SK-N-SH (cell line): ENCODE results near the gene XPA. TPM values are rescaled to one million over a fixed set of nuclear protein-coding genes. Genes with fewer than 3 reads are reported as not detected.

ENCODE experiments used
- CTCF ChIA-PET: fragments of 300-600, 350-600 bp; formaldehyde crosslinking; extraction: SDS; loops from one replicate; lab custom pipeline; 2021; lab: Yijun Ruan, JAX
- POLR2A ChIA-PET: fragments of 350-600 bp; sonication (Branson Sonifier 250); formaldehyde crosslinking; extraction: SDS; loops from one replicate; lab custom pipeline; 2020; ENCODE audit warnings: antibody characterized with exemption, inconsistent platforms; lab: Yijun Ruan, JAX
- DNase-seq: peaks from one replicate; pipeline ENCODE4 v3.0.0; 2012
- H2AFZ ChIP-seq: fragments of 200-600 bp; sonication (generic); 2 replicates; pipeline ENCODE4 v1.8.1; 2016; ENCODE audit warnings: antibody characterized with exemption, mild to moderate bottlenecking, low read depth
- H3F3A ChIP-seq: fragments of 200-600 bp; sonication (generic); replicated peaks from 2 replicates; pipeline ENCODE3; 2016; ENCODE audit warnings: antibody characterized with exemption, mild to moderate bottlenecking; ENCODE audit not compliant: insufficient read depth
- H3K27ac ChIP-seq, 2 experiments: fragments of 200-500 bp in 1 of 2; fragments of 200-600 bp in 1 of 2; sonication (Bioruptor generic) in 1 of 2; sonication (generic), shearing (Covaris generic) in 1 of 2; 2 replicates each; pipeline versions ENCODE4 v1.5.1 to v1.6.1; 2014 to 2016; ENCODE audit warnings: low read depth in 2 of 2, inconsistent platforms in 1 of 2, low read length in 1 of 2, mild to moderate bottlenecking in 1 of 2, mixed read lengths in 1 of 2
- H3K27me3 ChIP-seq: fragments of 200-600 bp; sonication (generic), shearing (Covaris generic); 2 replicates; pipeline ENCODE4 v1.6.1; 2016; ENCODE audit warnings: mixed run types; ENCODE audit not compliant: insufficient read depth
- H3K36me3 ChIP-seq, 2 experiments: fragments of 200-500 bp in 1 of 2; fragments of 200-600 bp in 1 of 2; sonication (Bioruptor generic) in 1 of 2; sonication (generic) in 1 of 2; replicated peaks in 1 of 2; 2 replicates each; pipeline versions ENCODE3 to v1.5.1; 2014 to 2016; ENCODE audit warnings: low read length in 1 of 2, mild to moderate bottlenecking in 1 of 2; ENCODE audit not compliant: insufficient read depth in 2 of 2, control insufficient read depth in 1 of 2
- H3K4me1 ChIP-seq, 2 experiments: fragments of 200-500 bp in 1 of 2; fragments of 200-600 bp in 1 of 2; sonication (Bioruptor generic) in 1 of 2; sonication (generic), shearing (Covaris generic) in 1 of 2; 2 replicates each; pipeline versions ENCODE4 v1.5.1 to v1.6.1; 2014 to 2016; ENCODE audit warnings: low read depth in 1 of 2, low read length in 1 of 2, mixed run types in 1 of 2; ENCODE audit not compliant: insufficient read depth in 2 of 2, control insufficient read depth in 1 of 2
- H3K4me2 ChIP-seq: fragments of 200-600 bp; sonication (generic), shearing (Covaris generic); 2 replicates; pipeline ENCODE4 v1.6.1; 2017; ENCODE audit warnings: mixed run types
- H3K4me3 ChIP-seq, 2 experiments: fragments of 200-500 bp in 1 of 2; fragments of 200-600 bp in 1 of 2; sonication (Bioruptor generic) in 1 of 2; sonication (generic), shearing (Covaris generic) in 1 of 2; 2 replicates each; pipeline versions ENCODE4 v1.5.1 to v1.8.1; 2014 to 2016; ENCODE audit warnings: low read depth in 2 of 2, inconsistent platforms in 1 of 2, low read length in 1 of 2, mild to moderate bottlenecking in 1 of 2, mixed read lengths in 1 of 2, moderate library complexity in 1 of 2
- H3K79me2 ChIP-seq: fragments of 200-600 bp; sonication (generic); 2 replicates; pipeline ENCODE4 v1.8.1; 2017; ENCODE audit warnings: mild to moderate bottlenecking; ENCODE audit not compliant: insufficient read depth
- H3K9ac ChIP-seq: fragments of 200-600 bp; sonication (generic); 2 replicates; pipeline ENCODE4 v1.6.1; 2017; ENCODE audit warnings: mixed run types
- H3K9me2 ChIP-seq: fragments of 200-600 bp; sonication (generic); 2 replicates; pipeline ENCODE4 v1.6.1; 2017; ENCODE audit warnings: mixed run types
- H3K9me3 ChIP-seq: fragments of 200-600 bp; sonication (generic); 2 replicates; pipeline ENCODE4 v1.6.1; 2017; ENCODE audit warnings: mixed run types, mild to moderate bottlenecking, moderate library complexity
- H4K20me1 ChIP-seq: fragments of 200-600 bp; sonication (generic); 2 replicates; pipeline ENCODE4 v1.6.1; 2017; ENCODE audit warnings: mild to moderate bottlenecking, mixed run types; ENCODE audit not compliant: insufficient read depth
- FOXJ3 ChIP-seq: sonication (generic); formaldehyde crosslinking; IDR thresholded peaks from 2 replicates; pipeline ENCODE4 v1.5.1; 2020; ENCODE audit warnings: mild to moderate bottlenecking, missing genetic modification reagents
- FOXM1 ChIP-seq: IDR thresholded peaks from 2 replicates; pipeline ENCODE4 v1.4.0; 2012; ENCODE audit warnings: low read depth, mild to moderate bottlenecking
- GATA2 ChIP-seq: sonication (generic); formaldehyde crosslinking; IDR thresholded peaks from 2 replicates; pipeline ENCODE4 v1.5.0; 2020; ENCODE audit warnings: mild to moderate bottlenecking, missing genetic modification reagents
- MEF2A ChIP-seq: IDR thresholded peaks from 2 replicates; pipeline ENCODE4 v1.4.0; 2012; ENCODE audit warnings: low read depth, borderline replicate concordance
- MXI1 ChIP-seq: IDR thresholded peaks from 2 replicates; pipeline ENCODE4 v1.6.1; 2012; ENCODE audit warnings: mild to moderate bottlenecking, low read depth, low read length, improper control_type of control experiment
- NFIC ChIP-seq: IDR thresholded peaks from 2 replicates; pipeline ENCODE4 v1.4.0; 2012; ENCODE audit warnings: borderline replicate concordance
- POLR2AphosphoS5 ChIP-seq: IDR thresholded peaks from 2 replicates; pipeline ENCODE4 v1.6.1; 2012; ENCODE audit warnings: low read depth, low read length
- RAD21 ChIP-seq: IDR thresholded peaks from 2 replicates; pipeline ENCODE4 v1.6.1; 2012; ENCODE audit warnings: mild to moderate bottlenecking, low read length
- RCOR1 ChIP-seq: fragments of 150-350 bp; IDR thresholded peaks from 2 replicates; pipeline ENCODE4 v1.6.1; 2017; ENCODE audit warnings: antibody characterized with exemption, low read length
- RFX5 ChIP-seq: IDR thresholded peaks from 2 replicates; pipeline ENCODE4 v1.6.1; 2012; ENCODE audit warnings: mild to moderate bottlenecking, improper control_type of control experiment, low read length
- RXRA ChIP-seq: IDR thresholded peaks from 2 replicates; pipeline ENCODE4 v1.4.0; 2012; ENCODE audit warnings: low read depth, mild to moderate bottlenecking, borderline replicate concordance
- TCF12 ChIP-seq: IDR thresholded peaks from 2 replicates; pipeline ENCODE4 v1.4.0; 2012
- USF1 ChIP-seq: IDR thresholded peaks from 2 replicates; pipeline ENCODE4 v1.4.0; 2012; ENCODE audit warnings: low read depth, borderline replicate concordance
- USF2 ChIP-seq: fragments of 150-350 bp; IDR thresholded peaks from 2 replicates; pipeline ENCODE4 v1.6.1; 2017; ENCODE audit warnings: antibody characterized with exemption, low read length, low read depth, borderline replicate concordance
- WGBS: methylation state at CpG from one replicate; pipeline ENCODE4 v1.1.6; 2017; ENCODE audit warnings: low lambda C conversion rate; 5-methylcytosine and 5-hydroxymethylcytosine counted together
- polyA plus RNA-seq, 3 experiments: library from polyadenylated mRNA; depleted of rRNA; stranded (reverse); fragments of >200 nt; gene quantifications; 2 replicates each; pipeline ENCODE4 v1.2.3, GENCODE V29; 2012
- TF ChIP-seq, protein P1 (sequence below): fragments of 150-350 bp; IDR thresholded peaks from 2 replicates; pipeline ENCODE4 v1.6.1; 2016; ENCODE audit warnings: mild to moderate bottlenecking, low read depth, low read length
- TF ChIP-seq, protein P2 (sequence below): fragments of 200-600 bp; sonication (generic); IDR thresholded peaks from 2 replicates; pipeline ENCODE4 v1.6.1; 2017; ENCODE audit warnings: antibody characterized with exemption, mild to moderate bottlenecking, moderate library complexity
- TF ChIP-seq, protein P3 (sequence below): IDR thresholded peaks from 2 replicates; pipeline ENCODE4 v1.4.0; 2012; ENCODE audit warnings: low read depth, borderline replicate concordance

XPA gene
- polyA plus RNA-seq, 1 of the 3 experiments (the other 2 are of a cell fraction), result 3.3 TPM

DNA sequence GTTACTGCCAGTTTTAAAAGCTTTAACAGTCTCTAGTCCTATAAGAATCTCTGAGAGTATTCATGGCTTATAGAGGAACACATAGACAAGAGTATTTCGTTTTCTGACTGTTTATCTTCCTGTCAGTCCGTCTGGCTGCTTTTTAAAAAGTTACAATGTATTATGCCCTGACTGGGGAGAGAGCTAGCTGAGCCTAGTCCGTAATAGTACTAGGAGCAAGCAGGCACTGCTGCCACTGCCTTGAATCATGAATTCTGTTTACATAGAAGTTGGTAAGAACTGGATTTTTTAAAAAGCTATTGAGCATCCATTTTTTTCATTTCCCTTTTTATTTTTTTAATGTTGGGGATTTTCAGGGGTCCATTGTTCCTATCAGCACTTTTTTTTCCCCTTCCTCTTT lies 26.6 kb downstream of the XPA start (continued):
- TF ChIP-seq, protein P1, sequence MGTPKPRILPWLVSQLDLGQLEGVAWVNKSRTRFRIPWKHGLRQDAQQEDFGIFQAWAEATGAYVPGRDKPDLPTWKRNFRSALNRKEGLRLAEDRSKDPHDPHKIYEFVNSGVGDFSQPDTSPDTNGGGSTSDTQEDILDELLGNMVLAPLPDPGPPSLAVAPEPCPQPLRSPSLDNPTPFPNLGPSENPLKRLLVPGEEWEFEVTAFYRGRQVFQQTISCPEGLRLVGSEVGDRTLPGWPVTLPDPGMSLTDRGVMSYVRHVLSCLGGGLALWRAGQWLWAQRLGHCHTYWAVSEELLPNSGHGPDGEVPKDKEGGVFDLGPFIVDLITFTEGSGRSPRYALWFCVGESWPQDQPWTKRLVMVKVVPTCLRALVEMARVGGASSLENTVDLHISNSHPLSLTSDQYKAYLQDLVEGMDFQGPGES, result no peak

DNA sequence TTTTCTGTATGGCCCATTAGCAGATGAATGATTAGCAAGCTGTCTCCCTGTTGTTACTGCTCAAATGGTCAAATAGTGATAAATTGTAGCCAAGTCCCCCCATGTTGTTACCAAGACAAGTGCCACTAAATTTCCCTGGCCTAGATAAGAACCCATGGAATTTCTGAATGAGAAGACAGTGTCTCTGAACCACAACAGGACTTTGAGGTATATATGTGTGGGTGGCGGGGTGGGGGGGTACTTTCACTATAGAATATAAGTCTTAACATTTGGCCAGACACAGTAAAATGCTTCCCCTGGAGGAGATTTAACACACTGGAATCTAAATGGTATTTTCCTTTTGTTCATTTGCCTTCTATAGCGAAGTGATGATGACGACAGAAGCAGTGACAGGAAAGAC lies 28.7 kb downstream of the XPA start:
- 95% methylated on average over 3 of the region's 3 CpGs for WGBS

DNA sequence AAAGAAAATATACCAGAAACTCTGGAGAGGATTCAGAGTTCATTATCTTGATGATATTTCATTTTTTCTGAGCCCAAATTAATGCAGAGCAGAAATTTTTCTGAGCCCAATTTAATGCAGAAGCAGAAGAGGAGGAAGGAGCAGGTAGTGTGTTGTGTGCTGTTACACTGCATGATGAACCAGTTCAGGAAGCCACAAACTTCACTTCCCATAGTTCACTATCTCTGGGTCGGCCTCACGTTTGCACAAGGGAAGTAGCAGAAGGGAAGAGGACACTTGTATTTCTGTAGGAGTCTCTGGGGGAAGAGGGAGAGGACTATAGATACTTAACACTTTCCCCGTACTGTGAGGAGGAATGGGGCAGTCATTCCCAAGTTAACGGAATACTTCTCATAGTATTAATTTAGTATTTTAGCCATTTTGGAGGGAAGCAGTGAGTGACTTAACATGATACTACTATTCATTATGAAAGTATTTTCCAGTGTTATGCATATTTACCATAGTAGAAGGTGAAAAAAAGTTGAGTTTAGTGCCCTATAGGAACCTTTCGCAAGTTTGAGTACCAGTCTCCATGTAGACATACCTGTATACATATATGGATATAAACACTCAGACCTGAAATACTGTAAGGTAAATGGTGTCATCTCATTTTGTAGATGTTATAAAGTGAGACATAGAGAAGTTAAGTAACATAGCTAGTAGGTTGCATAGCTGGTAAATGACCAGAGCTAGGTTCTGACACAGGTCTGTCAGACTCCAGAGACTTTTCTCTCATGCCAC lies 30.0 kb downstream of the XPA start:
- ChIA-PET POLR2A (no interaction called here), CTCF (interaction anchor here (1.1 kb wide), 1 partner anchor 198 kb away, joined by 3 read pairs; no protein-coding TSS in a partner anchor)
- Histone ChIP-seq H3K36me3 (peaks cover 87 to 93% of the 10 kb centered on the region in 2 experiments), H3K79me2 (no peaks in the 10 kb centered on the region), H3K27ac (no peak overlapping the region), H3K4me3 (no peak overlapping the region), H4K20me1 (no peaks in the 10 kb centered on the region), H3K4me1 (no peaks in the 10 kb centered on the region), H3K27me3 (no peaks in the 10 kb centered on the region), H2AFZ (no peak overlapping the region), H3K4me2 (no peak overlapping the region), H3K9me2 (no peaks in the 10 kb centered on the region), H3K9ac (no peak overlapping the region), H3K9me3 (no peaks in the 10 kb centered on the region), H3F3A (peaks cover 14% of the 10 kb centered on the region)
- DNase-seq, result no peak
- WGBS, result 96% methylated on average over 5 of the region's 5 CpGs
- TF ChIP-seq MXI1, result no peak
- TF ChIP-seq GATA2 (CRISPR knock-in tag), result no peak
- TF ChIP-seq MEF2A, result no peak
- no peak for TF ChIP-seq RCOR1
- no peak for TF ChIP-seq FOXM1
- TF ChIP-seq FOXJ3 (CRISPR knock-in tag), result no peak
- no peak for TF ChIP-seq RAD21
- TF ChIP-seq USF1, result no peak
- no peak for TF ChIP-seq TCF12
- TF ChIP-seq, protein P2, sequence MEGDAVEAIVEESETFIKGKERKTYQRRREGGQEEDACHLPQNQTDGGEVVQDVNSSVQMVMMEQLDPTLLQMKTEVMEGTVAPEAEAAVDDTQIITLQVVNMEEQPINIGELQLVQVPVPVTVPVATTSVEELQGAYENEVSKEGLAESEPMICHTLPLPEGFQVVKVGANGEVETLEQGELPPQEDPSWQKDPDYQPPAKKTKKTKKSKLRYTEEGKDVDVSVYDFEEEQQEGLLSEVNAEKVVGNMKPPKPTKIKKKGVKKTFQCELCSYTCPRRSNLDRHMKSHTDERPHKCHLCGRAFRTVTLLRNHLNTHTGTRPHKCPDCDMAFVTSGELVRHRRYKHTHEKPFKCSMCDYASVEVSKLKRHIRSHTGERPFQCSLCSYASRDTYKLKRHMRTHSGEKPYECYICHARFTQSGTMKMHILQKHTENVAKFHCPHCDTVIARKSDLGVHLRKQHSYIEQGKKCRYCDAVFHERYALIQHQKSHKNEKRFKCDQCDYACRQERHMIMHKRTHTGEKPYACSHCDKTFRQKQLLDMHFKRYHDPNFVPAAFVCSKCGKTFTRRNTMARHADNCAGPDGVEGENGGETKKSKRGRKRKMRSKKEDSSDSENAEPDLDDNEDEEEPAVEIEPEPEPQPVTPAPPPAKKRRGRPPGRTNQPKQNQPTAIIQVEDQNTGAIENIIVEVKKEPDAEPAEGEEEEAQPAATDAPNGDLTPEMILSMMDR, result no peak
- TF ChIP-seq RXRA, result no peak
- no peak for TF ChIP-seq POLR2AphosphoS5

More for the DNA sequence above, 28.7 kb downstream of the XPA start:
- Histone ChIP-seq H3K27me3 (no peaks in the 10 kb centered on the region), H3K9ac (no peak overlapping the region), H4K20me1 (no peaks in the 10 kb centered on the region), H3K79me2 (no peaks in the 10 kb centered on the region), H3F3A (peaks cover 14% of the 10 kb centered on the region), H3K27ac (no peak overlapping the region; a peak in 1 of 4 replicates), H3K9me2 (no peaks in the 10 kb centered on the region), H3K36me3 (peaks cover 80 to 92% of the 10 kb centered on the region in 2 experiments), H3K9me3 (no peaks in the 10 kb centered on the region), H3K4me2 (no peak overlapping the region), H3K4me3 (no peak overlapping the region), H3K4me1 (no peaks in the 10 kb centered on the region), H2AFZ (no peak overlapping the region)
- TF ChIP-seq NFIC (no peak), FOXJ3 (CRISPR knock-in tag) (no peak), USF2 (no peak), RFX5 (no peak)
- TF ChIP-seq, protein P3, sequence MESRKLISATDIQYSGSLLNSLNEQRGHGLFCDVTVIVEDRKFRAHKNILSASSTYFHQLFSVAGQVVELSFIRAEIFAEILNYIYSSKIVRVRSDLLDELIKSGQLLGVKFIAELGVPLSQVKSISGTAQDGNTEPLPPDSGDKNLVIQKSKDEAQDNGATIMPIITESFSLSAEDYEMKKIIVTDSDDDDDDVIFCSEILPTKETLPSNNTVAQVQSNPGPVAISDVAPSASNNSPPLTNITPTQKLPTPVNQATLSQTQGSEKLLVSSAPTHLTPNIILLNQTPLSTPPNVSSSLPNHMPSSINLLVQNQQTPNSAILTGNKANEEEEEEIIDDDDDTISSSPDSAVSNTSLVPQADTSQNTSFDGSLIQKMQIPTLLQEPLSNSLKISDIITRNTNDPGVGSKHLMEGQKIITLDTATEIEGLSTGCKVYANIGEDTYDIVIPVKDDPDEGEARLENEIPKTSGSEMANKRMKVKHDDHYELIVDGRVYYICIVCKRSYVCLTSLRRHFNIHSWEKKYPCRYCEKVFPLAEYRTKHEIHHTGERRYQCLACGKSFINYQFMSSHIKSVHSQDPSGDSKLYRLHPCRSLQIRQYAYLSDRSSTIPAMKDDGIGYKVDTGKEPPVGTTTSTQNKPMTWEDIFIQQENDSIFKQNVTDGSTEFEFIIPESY, result no peak
- no peak for DNase-seq
- ChIA-PET POLR2A (no interaction called here), CTCF (no interaction called here)
